ENCODE results near the gene RBMS3. TPM values are rescaled to one million over a fixed set of nuclear protein-coding genes. Genes with fewer than 3 reads are reported as not detected.
A peak's percentile ranks its signal among the peaks of the same experiment; 100 is the strongest.

RBMS3 gene
- total RNA-seq, 1 experiment from 2014 or later, result 8.7 TPM

DNA sequence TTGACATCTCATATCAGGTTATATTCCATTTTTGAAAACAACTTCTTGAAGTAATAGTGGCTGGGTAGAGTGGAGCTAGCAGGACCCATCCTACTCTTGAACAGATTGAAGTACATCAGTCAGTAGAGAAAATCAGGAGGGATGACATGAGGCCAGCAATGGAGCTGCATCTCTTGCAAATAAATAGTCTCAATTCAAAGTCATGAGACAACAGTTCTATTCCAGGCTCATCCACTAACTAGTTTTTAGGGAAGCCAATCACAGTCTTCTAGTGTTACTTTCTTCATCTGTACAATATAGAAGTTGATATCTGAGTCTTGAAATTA lies 477.2 kb downstream of the RBMS3 start:
- Mint-ChIP-seq H3K27ac (peak overlapping the region; percentile 75), H3K36me3 (no peaks in the 10 kb centered on the region), H3K27me3 (ENCODE audit: low read depth) (no peaks in the 10 kb centered on the region), H3K9me3 (no peaks in the 10 kb centered on the region; the same call in 1 of the 2 replicates), H3K4me3 (no peak overlapping the region), H3K4me1 (peaks cover 55% of the 10 kb centered on the region)
- ATAC-seq, result no peak
- no peak for DNase-seq (ENCODE audit: low spot score)
- ChIA-PET CTCF (no interaction called here), POLR2A (no interaction called here)
- TF ChIP-seq, protein P1, sequence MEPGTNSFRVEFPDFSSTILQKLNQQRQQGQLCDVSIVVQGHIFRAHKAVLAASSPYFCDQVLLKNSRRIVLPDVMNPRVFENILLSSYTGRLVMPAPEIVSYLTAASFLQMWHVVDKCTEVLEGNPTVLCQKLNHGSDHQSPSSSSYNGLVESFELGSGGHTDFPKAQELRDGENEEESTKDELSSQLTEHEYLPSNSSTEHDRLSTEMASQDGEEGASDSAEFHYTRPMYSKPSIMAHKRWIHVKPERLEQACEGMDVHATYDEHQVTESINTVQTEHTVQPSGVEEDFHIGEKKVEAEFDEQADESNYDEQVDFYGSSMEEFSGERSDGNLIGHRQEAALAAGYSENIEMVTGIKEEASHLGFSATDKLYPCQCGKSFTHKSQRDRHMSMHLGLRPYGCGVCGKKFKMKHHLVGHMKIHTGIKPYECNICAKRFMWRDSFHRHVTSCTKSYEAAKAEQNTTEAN (CRISPR knock-in tag; IDR thresholded peaks at IDR 0.05), result no peak
- TF ChIP-seq, protein P2, sequence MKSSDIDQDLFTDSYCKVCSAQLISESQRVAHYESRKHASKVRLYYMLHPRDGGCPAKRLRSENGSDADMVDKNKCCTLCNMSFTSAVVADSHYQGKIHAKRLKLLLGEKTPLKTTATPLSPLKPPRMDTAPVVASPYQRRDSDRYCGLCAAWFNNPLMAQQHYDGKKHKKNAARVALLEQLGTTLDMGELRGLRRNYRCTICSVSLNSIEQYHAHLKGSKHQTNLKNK (CRISPR knock-in tag; IDR thresholded peaks at IDR 0.05), result no peak
- TF ChIP-seq CREB1 (CRISPR knock-in tag; IDR thresholded peaks at IDR 0.05) (no peak), FOXJ3 (CRISPR knock-in tag; IDR thresholded peaks at IDR 0.05; ENCODE audit: borderline replicate concordance) (no peak), TP53 (CRISPR knock-in tag; IDR thresholded peaks at IDR 0.05) (no peak), ZNF671 (CRISPR knock-in tag; IDR thresholded peaks at IDR 0.05) (no peak), MYBL2 (CRISPR knock-in tag; IDR thresholded peaks at IDR 0.05) (no peak), ZNF121 (CRISPR knock-in tag; IDR thresholded peaks at IDR 0.05) (no peak)
- TF ChIP-seq, protein P3, sequence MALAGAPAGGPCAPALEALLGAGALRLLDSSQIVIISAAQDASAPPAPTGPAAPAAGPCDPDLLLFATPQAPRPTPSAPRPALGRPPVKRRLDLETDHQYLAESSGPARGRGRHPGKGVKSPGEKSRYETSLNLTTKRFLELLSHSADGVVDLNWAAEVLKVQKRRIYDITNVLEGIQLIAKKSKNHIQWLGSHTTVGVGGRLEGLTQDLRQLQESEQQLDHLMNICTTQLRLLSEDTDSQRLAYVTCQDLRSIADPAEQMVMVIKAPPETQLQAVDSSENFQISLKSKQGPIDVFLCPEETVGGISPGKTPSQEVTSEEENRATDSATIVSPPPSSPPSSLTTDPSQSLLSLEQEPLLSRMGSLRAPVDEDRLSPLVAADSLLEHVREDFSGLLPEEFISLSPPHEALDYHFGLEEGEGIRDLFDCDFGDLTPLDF (CRISPR knock-in tag; IDR thresholded peaks at IDR 0.05), result no peak
- TF ChIP-seq, protein P4, sequence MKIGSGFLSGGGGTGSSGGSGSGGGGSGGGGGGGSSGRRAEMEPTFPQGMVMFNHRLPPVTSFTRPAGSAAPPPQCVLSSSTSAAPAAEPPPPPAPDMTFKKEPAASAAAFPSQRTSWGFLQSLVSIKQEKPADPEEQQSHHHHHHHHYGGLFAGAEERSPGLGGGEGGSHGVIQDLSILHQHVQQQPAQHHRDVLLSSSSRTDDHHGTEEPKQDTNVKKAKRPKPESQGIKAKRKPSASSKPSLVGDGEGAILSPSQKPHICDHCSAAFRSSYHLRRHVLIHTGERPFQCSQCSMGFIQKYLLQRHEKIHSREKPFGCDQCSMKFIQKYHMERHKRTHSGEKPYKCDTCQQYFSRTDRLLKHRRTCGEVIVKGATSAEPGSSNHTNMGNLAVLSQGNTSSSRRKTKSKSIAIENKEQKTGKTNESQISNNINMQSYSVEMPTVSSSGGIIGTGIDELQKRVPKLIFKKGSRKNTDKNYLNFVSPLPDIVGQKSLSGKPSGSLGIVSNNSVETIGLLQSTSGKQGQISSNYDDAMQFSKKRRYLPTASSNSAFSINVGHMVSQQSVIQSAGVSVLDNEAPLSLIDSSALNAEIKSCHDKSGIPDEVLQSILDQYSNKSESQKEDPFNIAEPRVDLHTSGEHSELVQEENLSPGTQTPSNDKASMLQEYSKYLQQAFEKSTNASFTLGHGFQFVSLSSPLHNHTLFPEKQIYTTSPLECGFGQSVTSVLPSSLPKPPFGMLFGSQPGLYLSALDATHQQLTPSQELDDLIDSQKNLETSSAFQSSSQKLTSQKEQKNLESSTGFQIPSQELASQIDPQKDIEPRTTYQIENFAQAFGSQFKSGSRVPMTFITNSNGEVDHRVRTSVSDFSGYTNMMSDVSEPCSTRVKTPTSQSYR (CRISPR knock-in tag; IDR thresholded peaks at IDR 0.05), result no peak

DNA sequence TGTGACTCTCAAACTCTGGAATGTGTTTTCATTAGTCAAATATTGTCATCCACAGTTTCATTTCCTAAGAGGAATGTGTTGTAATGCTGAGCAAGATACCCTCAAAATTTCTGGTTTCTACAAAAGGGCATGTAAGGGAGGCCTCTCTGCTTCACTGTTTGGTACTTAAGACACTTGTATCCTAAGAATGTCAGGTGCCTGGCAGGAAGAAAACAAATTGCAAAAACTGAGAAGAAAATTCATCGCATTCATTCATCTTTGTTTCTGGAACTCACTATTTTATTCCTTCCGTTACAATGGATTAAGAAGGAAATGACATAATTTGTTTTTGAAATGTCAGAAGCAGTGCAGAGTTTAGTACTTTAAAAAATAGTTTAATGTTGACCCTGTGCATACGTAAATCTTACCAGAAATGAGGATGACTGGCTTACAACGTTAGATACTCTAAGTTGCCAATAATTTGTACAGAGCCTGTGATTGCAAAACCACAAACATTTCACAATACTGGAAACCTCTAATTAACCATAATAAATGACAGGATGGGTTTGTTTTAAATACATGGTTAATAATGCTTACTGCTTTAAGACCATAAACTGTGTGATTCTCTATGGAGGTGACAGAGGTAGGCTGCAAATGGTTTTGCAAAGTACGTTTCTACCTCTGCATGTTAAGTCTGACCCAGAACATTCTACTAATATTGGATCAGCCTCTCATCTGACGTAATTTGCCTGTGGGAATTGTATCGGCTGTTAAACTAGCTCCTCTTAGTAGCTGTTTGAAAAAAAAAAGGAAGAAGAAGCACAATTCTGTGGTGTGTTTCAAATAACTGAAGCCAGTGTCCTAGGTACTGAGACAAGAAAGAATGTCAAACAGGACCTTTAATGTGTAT lies 477.8 kb downstream of the RBMS3 start:
- ChIA-PET POLR2A (interaction anchor here (0.7 kb wide), 2 partner anchors 19 to 1410 kb away, joined by 3 to 4 read pairs; no protein-coding TSS in a partner anchor), CTCF (no interaction called here)
- Mint-ChIP-seq H3K27me3 (ENCODE audit: low read depth) (no peaks in the 10 kb centered on the region), H3K4me1 (peaks cover 55% of the 10 kb centered on the region), H3K27ac (peak overlapping the region; percentile 75), H3K9me3 (no peaks in the 10 kb centered on the region; the same call in 1 of the 2 replicates), H3K4me3 (no peak overlapping the region), H3K36me3 (no peaks in the 10 kb centered on the region)
- no peak for DNase-seq (ENCODE audit: low spot score)
- ATAC-seq, result no peak
- TF ChIP-seq TP53 (CRISPR knock-in tag; IDR thresholded peaks at IDR 0.05), result no peak
- TF ChIP-seq, protein P5, sequence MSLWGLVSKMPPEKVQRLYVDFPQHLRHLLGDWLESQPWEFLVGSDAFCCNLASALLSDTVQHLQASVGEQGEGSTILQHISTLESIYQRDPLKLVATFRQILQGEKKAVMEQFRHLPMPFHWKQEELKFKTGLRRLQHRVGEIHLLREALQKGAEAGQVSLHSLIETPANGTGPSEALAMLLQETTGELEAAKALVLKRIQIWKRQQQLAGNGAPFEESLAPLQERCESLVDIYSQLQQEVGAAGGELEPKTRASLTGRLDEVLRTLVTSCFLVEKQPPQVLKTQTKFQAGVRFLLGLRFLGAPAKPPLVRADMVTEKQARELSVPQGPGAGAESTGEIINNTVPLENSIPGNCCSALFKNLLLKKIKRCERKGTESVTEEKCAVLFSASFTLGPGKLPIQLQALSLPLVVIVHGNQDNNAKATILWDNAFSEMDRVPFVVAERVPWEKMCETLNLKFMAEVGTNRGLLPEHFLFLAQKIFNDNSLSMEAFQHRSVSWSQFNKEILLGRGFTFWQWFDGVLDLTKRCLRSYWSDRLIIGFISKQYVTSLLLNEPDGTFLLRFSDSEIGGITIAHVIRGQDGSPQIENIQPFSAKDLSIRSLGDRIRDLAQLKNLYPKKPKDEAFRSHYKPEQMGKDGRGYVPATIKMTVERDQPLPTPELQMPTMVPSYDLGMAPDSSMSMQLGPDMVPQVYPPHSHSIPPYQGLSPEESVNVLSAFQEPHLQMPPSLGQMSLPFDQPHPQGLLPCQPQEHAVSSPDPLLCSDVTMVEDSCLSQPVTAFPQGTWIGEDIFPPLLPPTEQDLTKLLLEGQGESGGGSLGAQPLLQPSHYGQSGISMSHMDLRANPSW (CRISPR knock-in tag; conservative IDR thresholded peaks at IDR 0.05; ENCODE audit: low read depth), result no peak

Data from WTC11 (cell line).